NCI-H69 (cell line): ENCODE data around the gene SCML2.
"Not testable (repeated sequence)": the region's sequence is repeated elsewhere in the genome, so short reads cannot be mapped to it uniquely, and the experiment has no call there.

ENCODE experiments used
- DNase-seq: peaks from one replicate; lab custom pipeline; 2025; lab: John Stamatoyannopoulos, UW

Gene SCML2

GRCh38 chrX:18354369-18355223 lies at the start of gene SCML2:
TSS of gene SCML2 (minus strand) at chrX:18354688. CDS start at chrX:18334071, 20,617 bp downstream.
- DNase-seq, result peak; percentile 63

- no peak for DNase-seq
Observed at GRCh38 chrX:18401848-18402213, 47.3 kb upstream of the SCML2 start.

GRCh38 chrX:18394477-18394876 lies 40.0 kb upstream of the SCML2 start:
- DNase-seq, result peak; percentile 23

GRCh38 chrX:18390941-18391538 lies 36.6 kb upstream of the SCML2 start:
- peak; percentile 64 for DNase-seq

- DNase-seq, result no peak
Observed at GRCh38 chrX:18389966-18390365, 35.5 kb upstream of the SCML2 start.

- peak; percentile 70 for DNase-seq
Observed at GRCh38 chrX:18377796-18378195, 23.3 kb upstream of the SCML2 start.

GRCh38 chrX:18375131-18375805 lies 20.8 kb upstream of the SCML2 start:
- not testable (repeated sequence) for DNase-seq

GRCh38 chrX:18369096-18369495 lies 14.6 kb upstream of the SCML2 start:
- not testable (repeated sequence) for DNase-seq

GRCh38 chrX:18368402-18368801 lies 13.9 kb upstream of the SCML2 start:
- peak; percentile 6 for DNase-seq

GRCh38 chrX:18360867-18361266 lies 6.4 kb upstream of the SCML2 start:
- DNase-seq, result no peak

GRCh38 chrX:18353931-18354368 lies 538 bp downstream of the SCML2 start:
- DNase-seq, result peak; percentile 59

GRCh38 chrX:18351784-18352183 lies 2.7 kb downstream of the SCML2 start:
- peak; percentile 66 for DNase-seq

- DNase-seq, result peak; percentile 64
Observed at GRCh38 chrX:18348047-18348446, 6.4 kb downstream of the SCML2 start.

GRCh38 chrX:18309401-18309800 lies 45.1 kb downstream of the SCML2 start:
- no peak for DNase-seq

GRCh38 chrX:18297251-18297650 lies 57.2 kb downstream of the SCML2 start:
- no peak for DNase-seq

GRCh38 chrX:18294893-18295292 lies 59.6 kb downstream of the SCML2 start:
- DNase-seq, result no peak

GRCh38 chrX:18291006-18291545 lies 63.4 kb downstream of the SCML2 start:
- DNase-seq, result no peak

GRCh38 chrX:18290200-18290599 lies 64.3 kb downstream of the SCML2 start:
- DNase-seq, result peak; percentile 5

GRCh38 chrX:18288716-18289115 lies 65.8 kb downstream of the SCML2 start:
- peak; percentile 25 for DNase-seq

- no peak for DNase-seq
Observed at GRCh38 chrX:18286322-18286831, 68.1 kb downstream of the SCML2 start.

- peak; percentile 1 for DNase-seq
Observed at GRCh38 chrX:18278449-18278848, 76.0 kb downstream of the SCML2 start.

- no peak for DNase-seq
Observed at GRCh38 chrX:18272222-18272621, 82.3 kb downstream of the SCML2 start.
